Astrocyte (in vitro differentiated cells and primary cell): Measurements from ENCODE around the gene SLC6A2. TPM values are rescaled to one million over a fixed set of nuclear protein-coding genes. Genes with fewer than 3 reads are reported as not detected.

Source experiments
- DNase-seq: peaks from one replicate; pipeline ENCODE4 v3.0.0-alpha.2; 2010; ENCODE audit warnings: low read depth
- FAIRE-seq: peaks from 2 replicates; lab custom pipeline; 2011; peaks lifted over from hg19 to GRCh38; lab: Jason Lieb, UNC
- H2AFZ ChIP-seq: 2 replicates; pipeline ENCODE4 v1.6.0; 2012; ENCODE audit warnings: low read depth, low read length, inconsistent platforms
- H3K27ac ChIP-seq: 2 replicates; pipeline ENCODE4 v1.5.1; 2011; ENCODE audit warnings: low read depth, low read length, inconsistent platforms
- H3K27me3 ChIP-seq: 2 replicates; pipeline ENCODE4 v1.6.0; 2011; ENCODE audit warnings: low read length, inconsistent platforms; ENCODE audit not compliant: insufficient read depth
- H3K36me3 ChIP-seq: 2 replicates; pipeline ENCODE4 v1.5.1; 2011; ENCODE audit warnings: low read length, inconsistent platforms; ENCODE audit not compliant: insufficient read depth
- H3K4me1 ChIP-seq: 2 replicates; pipeline ENCODE4 v1.5.1; 2011; ENCODE audit warnings: low read length, inconsistent platforms; ENCODE audit not compliant: insufficient read depth
- H3K4me2 ChIP-seq: 2 replicates; pipeline ENCODE4 v1.6.0; 2012; ENCODE audit warnings: low read length, inconsistent platforms
- H3K4me3 ChIP-seq: 2 replicates; pipeline ENCODE4 v1.5.1; 2011; ENCODE audit warnings: low read depth, mild to moderate bottlenecking, low read length, inconsistent platforms; ENCODE audit not compliant: insufficient read depth
- H3K79me2 ChIP-seq: 2 replicates; pipeline ENCODE4 v1.6.0; 2012; ENCODE audit warnings: mild to moderate bottlenecking, low read length, inconsistent platforms; ENCODE audit not compliant: insufficient read depth
- H3K9ac ChIP-seq: 2 replicates; pipeline ENCODE4 v1.6.0; 2012; ENCODE audit warnings: mild to moderate bottlenecking, low read length, inconsistent platforms
- H3K9me3 ChIP-seq: 2 replicates; pipeline ENCODE4 v1.5.1; 2012; ENCODE audit warnings: low read depth, mild to moderate bottlenecking, low read length, inconsistent platforms; ENCODE audit not compliant: insufficient read depth
- H4K20me1 ChIP-seq: 2 replicates; pipeline ENCODE4 v1.6.0; 2012; ENCODE audit warnings: low read length, inconsistent platforms; ENCODE audit not compliant: insufficient read depth
- H3K27ac Mint-ChIP-seq: one replicate; pipeline ENCODE4 v1.8.0; 2021; ENCODE audit warnings: mild to moderate bottlenecking, mixed read lengths; ENCODE audit not compliant: unreplicated experiment
- H3K27me3 Mint-ChIP-seq: one replicate; pipeline ENCODE4 v1.8.0; 2021; ENCODE audit warnings: low read depth, mixed read lengths; ENCODE audit not compliant: unreplicated experiment
- H3K36me3 Mint-ChIP-seq: one replicate; pipeline ENCODE4 v1.8.0; 2021; ENCODE audit warnings: low read depth, mixed read lengths; ENCODE audit not compliant: unreplicated experiment
- H3K4me1 Mint-ChIP-seq: one replicate; pipeline ENCODE4 v1.8.0; 2021; ENCODE audit warnings: low read depth, mixed read lengths; ENCODE audit not compliant: unreplicated experiment
- H3K4me3 Mint-ChIP-seq: one replicate; pipeline ENCODE4 v1.8.0; 2021; ENCODE audit warnings: mild to moderate bottlenecking, moderate library complexity, mixed read lengths; ENCODE audit not compliant: unreplicated experiment
- H3K9me3 Mint-ChIP-seq: one replicate; pipeline ENCODE4 v1.8.0; 2021; ENCODE audit warnings: mild to moderate bottlenecking, mixed read lengths; ENCODE audit not compliant: unreplicated experiment
- EZH2 ChIP-seq: IDR thresholded peaks from 2 replicates; pipeline ENCODE4 v1.6.1; 2012; ENCODE audit warnings: mild to moderate bottlenecking, low read length, inconsistent platforms; ENCODE audit not compliant: insufficient read depth
- total RNA-seq: library from RNA; stranded (reverse); gene quantifications from 2 replicates; pipeline ENCODE4 v1.2.1, GENCODE V29; 2021
- TF ChIP-seq, protein P1 (sequence below): IDR thresholded peaks from 2 replicates; pipeline ENCODE4 v1.5.1; 2011; ENCODE audit warnings: low read depth, mild to moderate bottlenecking, inconsistent platforms, low read length, moderate library complexity; ENCODE audit not compliant: insufficient read depth

The SLC6A2 gene
- total RNA-seq, 1 donor from 2014 or later = not detected

DNA sequence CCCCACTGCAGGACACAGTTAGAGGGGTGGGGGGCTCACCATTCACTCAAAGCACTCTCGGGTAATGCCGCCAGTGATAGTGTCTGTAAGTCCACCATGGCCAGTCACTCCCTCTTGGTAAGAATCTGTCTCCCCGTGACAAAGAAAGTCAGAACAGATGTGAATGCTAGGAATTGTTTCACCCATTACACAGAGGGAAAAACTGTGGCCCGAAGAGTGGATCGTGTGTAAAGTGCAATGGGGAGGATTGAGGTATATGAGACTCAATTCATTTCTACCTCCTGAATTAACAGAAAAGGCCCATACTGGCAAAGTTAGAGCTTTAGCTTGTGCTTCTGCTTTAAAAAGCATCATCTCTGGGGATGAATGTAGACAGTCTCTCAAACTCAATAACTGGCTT lies 17.5 kb upstream of the SLC6A2 start:
- no peaks in the 10 kb centered on the region for H3K4me1 ChIP-seq
- H3K36me3 ChIP-seq = no peaks in the 10 kb centered on the region
- H3K9ac ChIP-seq = no peak overlapping the region
- Mint-ChIP-seq H3K27ac (no peak overlapping the region), H3K4me3 (no peak overlapping the region), H3K27me3 (peaks cover 22% of the 10 kb centered on the region), H3K4me1 (no peaks in the 10 kb centered on the region), H3K36me3 (no peaks in the 10 kb centered on the region), H3K9me3 (peaks cover 1% of the 10 kb centered on the region)
- DNase-seq (no peak), FAIRE-seq (no peak)
- no peak overlapping the region for H3K4me3 ChIP-seq
- H2AFZ ChIP-seq = no peak overlapping the region
- no peak for TF ChIP-seq EZH2
- TF ChIP-seq, protein P1, sequence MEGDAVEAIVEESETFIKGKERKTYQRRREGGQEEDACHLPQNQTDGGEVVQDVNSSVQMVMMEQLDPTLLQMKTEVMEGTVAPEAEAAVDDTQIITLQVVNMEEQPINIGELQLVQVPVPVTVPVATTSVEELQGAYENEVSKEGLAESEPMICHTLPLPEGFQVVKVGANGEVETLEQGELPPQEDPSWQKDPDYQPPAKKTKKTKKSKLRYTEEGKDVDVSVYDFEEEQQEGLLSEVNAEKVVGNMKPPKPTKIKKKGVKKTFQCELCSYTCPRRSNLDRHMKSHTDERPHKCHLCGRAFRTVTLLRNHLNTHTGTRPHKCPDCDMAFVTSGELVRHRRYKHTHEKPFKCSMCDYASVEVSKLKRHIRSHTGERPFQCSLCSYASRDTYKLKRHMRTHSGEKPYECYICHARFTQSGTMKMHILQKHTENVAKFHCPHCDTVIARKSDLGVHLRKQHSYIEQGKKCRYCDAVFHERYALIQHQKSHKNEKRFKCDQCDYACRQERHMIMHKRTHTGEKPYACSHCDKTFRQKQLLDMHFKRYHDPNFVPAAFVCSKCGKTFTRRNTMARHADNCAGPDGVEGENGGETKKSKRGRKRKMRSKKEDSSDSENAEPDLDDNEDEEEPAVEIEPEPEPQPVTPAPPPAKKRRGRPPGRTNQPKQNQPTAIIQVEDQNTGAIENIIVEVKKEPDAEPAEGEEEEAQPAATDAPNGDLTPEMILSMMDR = no peak
- no peak overlapping the region for H3K27ac ChIP-seq
- no peaks in the 10 kb centered on the region for H3K79me2 ChIP-seq
- H3K9me3 ChIP-seq = no peaks in the 10 kb centered on the region
- H4K20me1 ChIP-seq = no peaks in the 10 kb centered on the region
- H3K27me3 ChIP-seq = peaks cover 2% of the 10 kb centered on the region
- H3K4me2 ChIP-seq = no peak overlapping the region

DNA sequence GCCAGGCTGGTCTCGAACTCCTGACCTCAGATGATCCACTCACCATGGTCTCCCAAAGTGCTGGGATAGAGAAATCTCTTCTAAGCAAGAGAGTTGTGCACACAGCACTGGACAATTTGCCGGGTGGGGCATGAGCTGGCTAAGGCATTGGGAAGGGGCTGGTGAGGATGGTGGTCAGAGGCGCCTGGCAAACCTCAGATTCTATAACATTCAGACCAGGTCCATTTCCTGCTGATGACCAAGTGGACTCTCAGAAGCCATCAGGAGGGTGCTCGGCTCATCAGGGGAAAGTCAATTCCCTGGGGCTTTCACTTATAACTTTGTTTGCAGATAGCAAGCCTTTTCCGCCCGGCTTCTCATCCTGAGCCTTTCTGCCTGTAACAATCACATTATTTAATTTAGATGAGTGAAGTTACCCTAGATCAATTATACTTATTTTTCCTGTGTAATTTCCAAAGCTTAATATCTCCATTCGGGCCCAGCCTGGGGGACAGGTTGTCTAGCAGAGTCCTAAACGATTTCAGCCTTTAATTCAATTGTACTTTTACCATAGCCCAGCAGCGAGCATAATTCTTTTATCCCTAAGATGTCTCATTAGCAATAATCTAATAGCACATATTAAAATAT lies 15.0 kb upstream of the SLC6A2 start:
- Mint-ChIP-seq H3K27me3 (peaks cover 37% of the 10 kb centered on the region), H3K4me1 (peaks cover 3% of the 10 kb centered on the region), H3K27ac (no peak overlapping the region), H3K9me3 (peaks cover 1% of the 10 kb centered on the region), H3K36me3 (no peaks in the 10 kb centered on the region), H3K4me3 (no peak overlapping the region)
- Histone ChIP-seq H3K4me1 (no peaks in the 10 kb centered on the region), H3K9ac (no peak overlapping the region), H3K27me3 (peaks cover 2% of the 10 kb centered on the region), H3K79me2 (no peaks in the 10 kb centered on the region), H3K4me3 (no peak overlapping the region), H2AFZ (no peak overlapping the region), H4K20me1 (no peaks in the 10 kb centered on the region), H3K4me2 (no peak overlapping the region), H3K36me3 (no peaks in the 10 kb centered on the region), H3K9me3 (no peaks in the 10 kb centered on the region), H3K27ac (no peak overlapping the region)
- TF ChIP-seq EZH2 = no peak
- TF ChIP-seq, protein P1 = no peak
- no peak for DNase-seq
- no peak for FAIRE-seq

- no peak for DNase-seq
Measured at GRCh38 chr16:55641430-55642056, 14.2 kb upstream of the SLC6A2 start.

More at GRCh38 chr16:55641430-55642056, 14.2 kb upstream of the SLC6A2 start:
- no peaks in the 10 kb centered on the region for H3K79me2 ChIP-seq
- peaks cover 6% of the 10 kb centered on the region for H3K4me1 Mint-ChIP-seq
- no peak overlapping the region for H3K9ac ChIP-seq
- no peaks in the 10 kb centered on the region for H3K9me3 ChIP-seq
- TF ChIP-seq, protein P1 = no peak
- no peak for TF ChIP-seq EZH2
- H3K27me3 Mint-ChIP-seq = peaks cover 40% of the 10 kb centered on the region
- no peaks in the 10 kb centered on the region for H3K36me3 ChIP-seq
- no peak overlapping the region for H3K4me3 ChIP-seq
- no peaks in the 10 kb centered on the region for H4K20me1 ChIP-seq
- peaks cover 1% of the 10 kb centered on the region for H3K9me3 Mint-ChIP-seq
- no peak overlapping the region for H2AFZ ChIP-seq
- H3K4me1 ChIP-seq = no peaks in the 10 kb centered on the region
- H3K36me3 Mint-ChIP-seq = no peaks in the 10 kb centered on the region
- no peak overlapping the region for H3K4me2 ChIP-seq
- no peak overlapping the region for H3K27ac Mint-ChIP-seq
- peaks cover 2% of the 10 kb centered on the region for H3K27me3 ChIP-seq
- FAIRE-seq = no peak
- H3K27ac ChIP-seq = no peak overlapping the region
- H3K4me3 Mint-ChIP-seq = no peak overlapping the region
